A549 (cell line): ENCODE data around the gene CNIH1. TPM values are rescaled to one million over a fixed set of nuclear protein-coding genes. Genes with fewer than 3 reads are reported as not detected.
"Not testable (repeated sequence)": the region's sequence is repeated elsewhere in the genome, so short reads cannot be mapped to it uniquely, and the experiment has no call there.

ENCODE experiments used
- ATAC-seq, 2 experiments: fragments of 200-7000 bp in 1 of 2; fragments of >200 bp in 1 of 2; cut with Nextera tagmentation in 1 of 2; cut with Tn5 transposase in 1 of 2; 3 replicates each; pipeline versions ENCODE4 v1.8.0 to v1.9.1; 2018 to 2020; ENCODE audit warnings: mild to moderate bottlenecking in 1 of 2, moderate library complexity in 1 of 2
- CTCF ChIA-PET: fragments of 300-600 bp; sonication (Branson Sonifier 250); formaldehyde crosslinking; extraction: SDS; loops from one replicate; lab custom pipeline; 2021; ENCODE audit warnings: antibody characterized with exemption, inconsistent platforms; lab: Yijun Ruan, JAX
- POLR2A ChIA-PET: fragments of 350-600 bp; formaldehyde crosslinking; extraction: SDS; loops from one replicate; lab custom pipeline; 2021; ENCODE audit warnings: antibody characterized with exemption, inconsistent platforms; lab: Yijun Ruan, JAX
- DNase-seq, 2 experiments: peaks; one replicate each; pipeline versions ENCODE4 v3.0.0 to v3.0.0-alpha.2; 2011 to 2016; ENCODE audit warnings: low read depth in 1 of 2, low spot score in 1 of 2
- FAIRE-seq: peaks from 2 replicates; lab custom pipeline; 2011; peaks lifted over from hg19 to GRCh38; lab: Jason Lieb, UNC
- H3K27ac ChIP-seq, 2 experiments: fragments of >200 bp; sonication (Bioruptor Twin); formaldehyde crosslinking; 3 replicates each; pipeline ENCODE4 v1.5.1; 2016 to 2017
- H3K4me1 ChIP-seq: fragments of >200 bp; sonication (Bioruptor Twin); formaldehyde crosslinking; 3 replicates; pipeline ENCODE4 v1.6.1; 2016
- H3K4me2 ChIP-seq: fragments of >200 bp; sonication (Bioruptor Twin); formaldehyde crosslinking; 3 replicates; pipeline ENCODE4 v1.6.1; 2016
- H3K4me3 ChIP-seq: fragments of >200 bp; sonication (Bioruptor Twin); formaldehyde crosslinking; 3 replicates; pipeline ENCODE4 v1.5.1; 2016
- H3K9me3 ChIP-seq: fragments of >200 bp; sonication (Bioruptor Twin); formaldehyde crosslinking; 3 replicates; pipeline ENCODE4 v1.6.1; 2016
- CEBPB ChIP-seq, 2 experiments: fragments of >200 bp in 1 of 2; sonication (Bioruptor Twin) in 1 of 2; formaldehyde crosslinking in 1 of 2; IDR thresholded peaks; 2 replicates each; pipeline ENCODE4 v1.6.1; 2012 to 2016
- EHMT2 ChIP-seq: fragments of 200-600 bp; sonication (generic); IDR thresholded peaks from 2 replicates; pipeline ENCODE4 v1.6.1; 2016; ENCODE audit warnings: antibody characterized with exemption, low read depth, mild to moderate bottlenecking, moderate library complexity
- EP300 ChIP-seq, 2 experiments: fragments of >200 bp; sonication (Bioruptor Twin); formaldehyde crosslinking; IDR thresholded peaks; 2 replicates in 1 of 2; 3 replicates in 1 of 2; pipeline ENCODE4 v1.6.1; 2016 to 2017
- ESRRA ChIP-seq: fragments of 150-350 bp; IDR thresholded peaks from 2 replicates; pipeline ENCODE4 v1.6.1; 2014; ENCODE audit warnings: mild to moderate bottlenecking, low read length, borderline replicate concordance
- FOSB ChIP-seq: fragments of 250-450 bp; sonication (Bioruptor Pico); IDR thresholded peaks from 2 replicates; pipeline ENCODE4 v1.5.0; 2020; ENCODE audit warnings: mild to moderate bottlenecking, moderate library complexity
- FOXS1 ChIP-seq: fragments of 250-450 bp; sonication (Bioruptor Pico); IDR thresholded peaks from 2 replicates; pipeline ENCODE4 v1.5.0; 2020; ENCODE audit warnings: mild to moderate bottlenecking, moderate library complexity
- HDAC2 ChIP-seq: fragments of 200-600 bp; sonication (generic); IDR thresholded peaks from 2 replicates; pipeline ENCODE4 v1.6.1; 2016
- HOXB5 ChIP-seq: fragments of 250-450 bp; sonication (Bioruptor Pico); IDR thresholded peaks from 2 replicates; pipeline ENCODE4 v1.5.0; 2020; ENCODE audit warnings: mild to moderate bottlenecking, moderate library complexity
- MYC ChIP-seq: IDR thresholded peaks from 2 replicates; pipeline ENCODE4 v1.6.1; 2012; ENCODE audit warnings: mild to moderate bottlenecking, inconsistent platforms, low read length, improper control_type of control experiment, borderline replicate concordance
- NR3C1 ChIP-seq: fragments of >200 bp; sonication (Bioruptor Twin); formaldehyde crosslinking; IDR thresholded peaks from 3 replicates; pipeline ENCODE4 v1.6.1; 2017
- PHF8 ChIP-seq: fragments of 200-600 bp; sonication (generic); IDR thresholded peaks from 2 replicates; pipeline ENCODE4 v1.6.1; 2016; ENCODE audit warnings: low read depth, mild to moderate bottlenecking, antibody characterized with exemption, moderate library complexity, borderline replicate concordance
- RARB ChIP-seq: fragments of 250-450 bp; sonication (Bioruptor Pico); IDR thresholded peaks from 2 replicates; pipeline ENCODE4 v1.8.0; 2021; ENCODE audit warnings: mild to moderate bottlenecking, moderate library complexity
- SMC3 ChIP-seq: fragments of >200 bp; sonication (Bioruptor Twin); formaldehyde crosslinking; IDR thresholded peaks from 3 replicates; pipeline ENCODE4 v1.6.1; 2018; ENCODE audit warnings: inconsistent platforms
- SREBF2 ChIP-seq: fragments of 450-650 bp; IDR thresholded peaks from 2 replicates; pipeline ENCODE4 v1.6.1; 2014; ENCODE audit warnings: mild to moderate bottlenecking, moderate library complexity
- ZC3H11A ChIP-seq: fragments of 450-650 bp; IDR thresholded peaks from 2 replicates; pipeline ENCODE4 v1.6.1; 2014; ENCODE audit warnings: antibody characterized with exemption, mild to moderate bottlenecking
- ZNF302 ChIP-seq: fragments of 250-450 bp; sonication (Bioruptor Pico); IDR thresholded peaks from 2 replicates; pipeline ENCODE4 v1.9.0; 2021; ENCODE audit warnings: inconsistent platforms, mild to moderate bottlenecking, moderate library complexity
- WGBS: methylation state at CpG from one replicate; pipeline ENCODE4 v1.1.6; 2017; ENCODE audit errors: missing lambda C conversion rate; 5-methylcytosine and 5-hydroxymethylcytosine counted together
- polyA plus RNA-seq, 4 experiments: library from polyadenylated mRNA; depleted of rRNA in 3 of 4; stranded (reverse); fragments of >200 nt; fragmentation: RNase III in 1 of 4; extraction: RNeasy Plus Mini Kit Qiagen cat#74134 plus additional on column Dnase treatment in 1 of 4; gene quantifications; 2 replicates in 3 of 4; 3 replicates in 1 of 4; pipeline ENCODE4 v1.2.3, GENCODE V29; 2011 to 2017
- TF ChIP-seq, protein P1 (sequence below): fragments of 250-450 bp; sonication (Bioruptor Pico); IDR thresholded peaks from 2 replicates; pipeline ENCODE4 v1.5.0; 2021; ENCODE audit warnings: mild to moderate bottlenecking, moderate library complexity, borderline replicate concordance

The CNIH1 gene
- polyA plus RNA-seq, 2 of the 4 experiments (the other 2 are of a cell fraction), result 337 to 411 TPM

DNA sequence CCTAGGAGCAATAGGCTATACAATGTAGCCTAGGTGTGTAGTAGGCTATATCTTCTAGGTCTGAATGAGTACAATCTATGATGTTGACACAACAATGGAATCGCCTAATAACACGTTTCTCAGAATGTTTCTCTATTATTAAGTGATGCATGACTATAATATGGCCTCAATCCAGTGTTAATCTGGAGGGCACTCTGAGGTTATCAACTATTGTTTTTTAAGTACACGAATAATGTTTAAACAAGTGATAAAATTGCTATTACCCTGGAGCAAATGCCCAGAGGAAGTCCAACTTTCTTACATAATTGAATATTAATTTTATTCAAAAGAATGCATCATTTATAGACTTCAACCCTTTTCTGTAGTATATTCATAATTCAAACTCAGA, 16.4 kb upstream of the CNIH1 start:
- CTCF ChIA-PET, result interaction anchor here (1.2 to 1.7 kb wide), 3 partner anchors 8 to 31 kb away, joined by 4 to 5 read pairs (median 5); no protein-coding TSS in a partner anchor
- H3K27ac ChIP-seq, result no peak overlapping the region
- FAIRE-seq, result peak; percentile 28

DNA sequence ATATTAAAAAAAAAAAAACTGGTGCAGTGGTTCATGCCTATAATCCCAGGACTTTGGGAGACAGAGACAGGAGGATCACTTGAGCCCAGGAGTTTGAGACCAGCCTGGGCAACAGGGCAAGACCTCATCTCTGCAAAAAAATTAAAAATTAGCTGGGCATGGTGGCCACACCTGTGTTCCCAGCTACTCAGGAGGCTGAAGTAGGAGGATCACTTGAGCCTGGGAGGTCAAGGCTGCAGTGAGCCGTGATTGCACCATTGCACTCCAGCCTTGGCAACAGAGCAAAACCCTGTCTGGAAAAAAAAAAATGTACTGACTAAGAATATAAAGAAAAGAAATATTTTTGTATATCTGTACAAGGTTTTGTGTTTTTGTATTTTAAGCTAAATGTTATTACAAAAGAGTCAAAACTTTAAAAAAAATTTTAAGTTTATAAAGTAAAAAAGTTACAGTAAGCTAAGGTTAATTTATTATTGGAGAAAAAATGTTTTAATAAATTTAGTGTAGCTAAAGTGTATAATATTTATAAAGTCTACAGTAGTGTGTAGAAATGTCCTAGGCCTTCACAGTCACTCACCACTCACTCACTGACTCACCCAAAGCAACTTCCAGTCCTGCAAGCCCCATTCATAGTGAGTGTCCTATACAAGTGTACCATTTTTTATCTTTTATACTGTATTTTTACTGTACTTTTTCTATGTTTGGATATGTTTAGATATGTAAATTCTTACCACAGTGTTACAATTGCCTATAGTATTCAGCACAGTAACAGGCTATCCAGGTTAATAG, 15.8 kb upstream of the CNIH1 start:
- FAIRE-seq, DNase-seq, H3K4me2 ChIP-seq, POLR2A ChIA-PET, H3K9me3 ChIP-seq, H3K27ac ChIP-seq, H3K4me3 ChIP-seq, ATAC-seq, H3K4me1 ChIP-seq: not testable (repeated sequence)
- CTCF ChIA-PET, result interaction anchor here (0.7 to 1.7 kb wide), 5 partner anchors 8 to 31 kb away, joined by 3 to 5 read pairs (median 4); no protein-coding TSS in a partner anchor
- WGBS, result 80% methylated on average over 1 of the region's 1 CpG

More for the DNA sequence above, 16.4 kb upstream of the CNIH1 start:
- H3K4me3 ChIP-seq, result no peak overlapping the region
- TF ChIP-seq RARB (CRISPR knock-in tag), result no peak
- TF ChIP-seq HDAC2, result no peak
- no peak for TF ChIP-seq NR3C1
- no peak for TF ChIP-seq EHMT2
- no peak for TF ChIP-seq FOSB (CRISPR knock-in tag)
- no peak for TF ChIP-seq SREBF2
- TF ChIP-seq ZC3H11A, result no peak
- TF ChIP-seq ESRRA, result no peak
- H3K9me3 ChIP-seq, result peaks cover 9% of the 10 kb centered on the region
- POLR2A ChIA-PET, result no interaction called here
- 38% methylated on average over 3 of the region's 3 CpGs for WGBS
- no peak overlapping the region for H3K4me2 ChIP-seq
- ATAC-seq, result no peak
- H3K4me1 ChIP-seq, result no peaks in the 10 kb centered on the region
- DNase-seq, result no peak

DNA sequence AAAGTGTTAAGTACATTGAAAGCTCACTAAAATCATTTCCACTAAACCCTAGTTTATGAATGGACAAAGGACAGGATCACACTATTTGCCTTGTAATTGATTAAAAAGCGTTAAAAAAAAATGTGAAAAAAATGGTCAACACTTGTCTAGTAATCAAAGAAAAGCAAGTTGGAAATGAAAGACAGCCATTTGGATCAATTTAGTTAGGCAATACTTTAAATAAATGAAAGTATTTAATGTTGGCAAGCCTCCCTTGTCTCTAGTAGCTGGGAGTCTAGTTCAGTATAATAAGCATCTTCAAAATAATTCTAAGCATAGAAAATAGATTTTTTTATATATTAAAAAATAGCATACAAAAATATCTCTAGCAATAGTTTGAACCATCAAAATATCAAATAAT, 14.2 kb upstream of the CNIH1 start:
- ATAC-seq (no peak), FAIRE-seq (no peak), DNase-seq (no peak)
- ChIA-PET CTCF (interaction anchor here (0.9 to 1.5 kb wide), 2 partner anchors 10 to 13 kb away, joined by 4 to 5 read pairs; no protein-coding TSS in a partner anchor), POLR2A (no interaction called here)
- H3K27ac ChIP-seq, result no peak overlapping the region
- WGBS, result 90% methylated on average over 1 of the region's 1 CpG
- H3K4me3 ChIP-seq, result no peak overlapping the region
- no peak for TF ChIP-seq FOXS1
- no peak for TF ChIP-seq PHF8
- TF ChIP-seq, protein P1, sequence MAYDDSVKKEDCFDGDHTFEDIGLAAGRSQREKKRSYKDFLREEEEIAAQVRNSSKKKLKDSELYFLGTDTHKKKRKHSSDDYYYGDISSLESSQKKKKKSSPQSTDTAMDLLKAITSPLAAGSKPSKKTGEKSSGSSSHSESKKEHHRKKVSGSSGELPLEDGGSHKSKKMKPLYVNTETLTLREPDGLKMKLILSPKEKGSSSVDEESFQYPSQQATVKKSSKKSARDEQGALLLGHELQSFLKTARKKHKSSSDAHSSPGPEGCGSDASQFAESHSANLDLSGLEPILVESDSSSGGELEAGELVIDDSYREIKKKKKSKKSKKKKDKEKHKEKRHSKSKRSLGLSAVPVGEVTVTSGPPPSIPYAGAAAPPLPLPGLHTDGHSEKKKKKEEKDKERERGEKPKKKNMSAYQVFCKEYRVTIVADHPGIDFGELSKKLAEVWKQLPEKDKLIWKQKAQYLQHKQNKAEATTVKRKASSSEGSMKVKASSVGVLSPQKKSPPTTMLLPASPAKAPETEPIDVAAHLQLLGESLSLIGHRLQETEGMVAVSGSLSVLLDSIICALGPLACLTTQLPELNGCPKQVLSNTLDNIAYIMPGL (CRISPR knock-in tag), result no peak
- TF ChIP-seq ZNF302 (CRISPR knock-in tag), result no peak
- H3K4me2 ChIP-seq, result no peak overlapping the region
- peaks cover 9% of the 10 kb centered on the region for H3K9me3 ChIP-seq
- no peaks in the 10 kb centered on the region for H3K4me1 ChIP-seq

DNA sequence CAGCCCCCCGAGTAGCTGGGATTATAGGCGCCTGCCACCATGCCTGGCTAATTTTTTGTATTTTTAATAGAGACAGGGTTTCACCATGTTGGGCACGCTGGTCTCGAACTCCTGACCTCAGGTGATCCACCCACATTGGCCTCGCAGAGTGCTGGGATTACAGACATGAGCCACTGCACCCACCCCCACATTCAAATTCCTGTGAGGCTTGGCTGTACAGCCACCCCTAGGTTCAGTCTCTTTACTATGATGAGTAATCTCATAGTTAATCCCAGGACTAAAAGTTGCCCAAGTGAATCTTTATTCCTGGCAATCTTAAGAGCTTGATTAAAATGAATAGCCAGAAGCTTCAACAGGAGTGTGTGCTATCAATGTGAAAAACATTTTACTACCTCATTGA, 12.8 kb upstream of the CNIH1 start:
- WGBS, result 74% methylated on average over 5 of the region's 5 CpGs
- POLR2A ChIA-PET, DNase-seq, ATAC-seq, FAIRE-seq, H3K4me2 ChIP-seq, H3K9me3 ChIP-seq, H3K4me1 ChIP-seq, H3K27ac ChIP-seq, H3K4me3 ChIP-seq: not testable (repeated sequence)
- CTCF ChIA-PET, result interaction anchor here (1.3 to 1.5 kb wide), 2 partner anchors 8 to 320 kb away, joined by 3 to 5 read pairs; no protein-coding TSS in a partner anchor

DNA sequence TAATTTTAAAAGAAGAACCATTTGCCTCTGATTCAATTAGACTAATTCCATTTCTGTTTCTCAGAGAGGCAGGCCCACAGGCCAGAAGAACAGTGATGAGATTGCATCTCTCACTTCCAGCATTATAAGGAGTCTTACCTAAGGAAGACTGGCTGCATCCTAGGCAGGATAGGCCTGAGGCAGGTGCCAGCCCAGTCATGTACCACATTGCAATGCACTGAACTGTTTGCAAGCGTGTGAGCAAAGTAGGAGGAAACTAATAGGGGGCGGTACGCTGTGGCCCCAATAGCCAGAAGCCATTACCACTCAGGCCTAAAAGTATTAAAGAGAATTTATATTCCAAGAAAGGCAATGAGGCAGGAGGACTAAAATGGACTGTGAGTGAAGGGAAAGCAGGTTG, 12.1 kb upstream of the CNIH1 start:
- CTCF ChIA-PET, result interaction anchor here (1.3 kb wide), 1 partner anchor 321 kb away, joined by 3 read pairs; no protein-coding TSS in a partner anchor
- whole genome bisulfite sequencing, result 85% methylated on average over 3 of the region's 3 CpGs
- no peak for TF ChIP-seq CEBPB (IDR thresholded peaks at IDR 0.05)
- no peak for TF ChIP-seq HOXB5 (CRISPR knock-in tag)
- no peak for TF ChIP-seq HDAC2
- no peak for TF ChIP-seq MYC
- no peak for TF ChIP-seq SMC3
- TF ChIP-seq, protein P1 (CRISPR knock-in tag), result no peak
- TF ChIP-seq FOXS1, result no peak
- TF ChIP-seq EP300 (IDR thresholded peaks at IDR 0.05), result no peak

More for the DNA sequence above, 12.1 kb upstream of the CNIH1 start:
- FAIRE-seq (no peak), ATAC-seq (no peak), DNase-seq (no peak)
- H3K4me3 ChIP-seq, result no peak overlapping the region
- POLR2A ChIA-PET, result no interaction called here
- no peak overlapping the region for H3K27ac ChIP-seq
- no peaks in the 10 kb centered on the region for H3K9me3 ChIP-seq
- no peak overlapping the region for H3K4me2 ChIP-seq
- no peaks in the 10 kb centered on the region for H3K4me1 ChIP-seq
